IMR-90 (cell line): ENCODE measurements around the gene ARMC9. TPM values are rescaled to one million over a fixed set of nuclear protein-coding genes. Genes with fewer than 3 reads are reported as not detected.

Experiments used
- ATAC-seq: fragments of 200-7000 bp; cut with Tn5 transposase; 2 replicates; pipeline ENCODE4 v1.9.1; 2020; ENCODE audit warnings: low read depth, mild to moderate bottlenecking, moderate library complexity
- BruUV-seq: library from RNA; stranded (reverse); fragments of 400-500 nt; replicated peaks from 2 replicates; lab custom pipeline; 2021; lab: Mats Ljungman, UMichigan
- CTCF ChIA-PET: fragments of 300-600 bp; formaldehyde crosslinking; extraction: SDS; loops from one replicate; lab custom pipeline; 2021; ENCODE audit warnings: antibody characterized with exemption; lab: Yijun Ruan, JAX
- POLR2A ChIA-PET: fragments of 300-600 bp; sonication (Branson Sonifier 250); formaldehyde crosslinking; loops from one replicate; lab custom pipeline; 2022; ENCODE audit warnings: antibody characterized with exemption; ENCODE audit not compliant: unreplicated experiment; lab: Charles Lee
- DNase-seq: peaks from one replicate; pipeline ENCODE4 v3.0.0; 2013
- H2AFZ ChIP-seq: replicated peaks from 2 replicates; pipeline ENCODE3; 2013; ENCODE audit warnings: low read length, mild to moderate bottlenecking; ENCODE audit not compliant: poor library complexity
- H2AK5ac ChIP-seq: 2 replicates; pipeline ENCODE4 v1.6.1; 2013; ENCODE audit warnings: low read depth, low read length, inconsistent platforms
- H2AK9ac ChIP-seq: replicated peaks from 2 replicates; pipeline ENCODE3; 2013; ENCODE audit warnings: mild to moderate bottlenecking, low read depth, low read length, moderate library complexity; ENCODE audit not compliant: poor library complexity
- H2BK120ac ChIP-seq: 2 replicates; pipeline ENCODE4 v1.6.1; 2013; ENCODE audit warnings: low read depth, low read length, inconsistent platforms
- H2BK15ac ChIP-seq: 3 replicates; pipeline ENCODE4 v1.6.1; 2013; ENCODE audit warnings: low read depth, low read length, inconsistent platforms
- H2BK20ac ChIP-seq: 2 replicates; pipeline ENCODE4 v1.6.1; 2013; ENCODE audit warnings: low read depth, mild to moderate bottlenecking, inconsistent platforms, low read length, moderate library complexity
- H2BK5ac ChIP-seq: 2 replicates; pipeline ENCODE4 v1.6.1; 2013; ENCODE audit warnings: mild to moderate bottlenecking, low read depth, low read length, inconsistent platforms; ENCODE audit not compliant: poor library complexity, severe bottlenecking
- H3K14ac ChIP-seq: replicated peaks from 2 replicates; pipeline ENCODE4 v1.6.1; 2013; ENCODE audit warnings: low read depth, low read length, inconsistent platforms
- H3K18ac ChIP-seq: 2 replicates; pipeline ENCODE4 v1.6.1; 2013; ENCODE audit warnings: low read depth, low read length, control low read depth
- H3K23ac ChIP-seq: 2 replicates; pipeline ENCODE4 v1.6.1; 2013; ENCODE audit warnings: low read depth, low read length, inconsistent platforms
- H3K27ac ChIP-seq: 2 replicates; pipeline ENCODE4 v1.5.1; 2013; ENCODE audit warnings: mild to moderate bottlenecking, control low read depth, low read length; ENCODE audit not compliant: insufficient read depth
- H3K27me3 ChIP-seq: 2 replicates; pipeline ENCODE4 v1.6.1; 2013; ENCODE audit warnings: low read length; ENCODE audit not compliant: control insufficient read depth, insufficient read depth
- H3K36me3 ChIP-seq: 2 replicates; pipeline ENCODE4 v1.6.1; 2013; ENCODE audit warnings: low read length, mixed read lengths; ENCODE audit not compliant: control insufficient read depth, insufficient read depth
- H3K4ac ChIP-seq: 2 replicates; pipeline ENCODE4 v1.6.1; 2013; ENCODE audit warnings: low read depth, low read length, inconsistent platforms
- H3K4me1 ChIP-seq: 2 replicates; pipeline ENCODE4 v1.6.1; 2013; ENCODE audit warnings: low read length, mixed read lengths; ENCODE audit not compliant: control insufficient read depth, insufficient read depth
- H3K4me2 ChIP-seq: 2 replicates; pipeline ENCODE4 v1.6.1; 2013; ENCODE audit warnings: low read depth, mild to moderate bottlenecking, control low read depth, low read length, moderate library complexity
- H3K4me3 ChIP-seq: 2 replicates; pipeline ENCODE4 v1.5.1; 2013; ENCODE audit warnings: low read depth, mild to moderate bottlenecking, control low read depth, low read length, moderate library complexity; ENCODE audit not compliant: insufficient read depth
- H3K56ac ChIP-seq: 2 replicates; pipeline ENCODE4 v1.6.1; 2013; ENCODE audit warnings: low read length, inconsistent platforms; ENCODE audit not compliant: insufficient read depth; ENCODE audit errors: extremely low read depth
- H3K79me1 ChIP-seq, 2 experiments: 2 replicates each; pipeline ENCODE4 v1.6.1; 2013; ENCODE audit warnings: low read length in 2 of 2, inconsistent platforms in 1 of 2, low read depth in 1 of 2
- H3K9ac ChIP-seq: 2 replicates; pipeline ENCODE4 v1.6.1; 2013; ENCODE audit warnings: low read depth, low read length, control low read depth
- H3K9me1 ChIP-seq: 2 replicates; pipeline ENCODE4 v1.6.1; 2013; ENCODE audit warnings: low read length, inconsistent platforms; ENCODE audit not compliant: insufficient read depth
- H3K9me3 ChIP-seq: 2 replicates; pipeline ENCODE4 v1.6.1; 2013; ENCODE audit warnings: low read length; ENCODE audit not compliant: control insufficient read depth, insufficient read depth
- H4K20me1 ChIP-seq: 2 replicates; pipeline ENCODE4 v1.6.1; 2013; ENCODE audit warnings: low read length, inconsistent platforms; ENCODE audit not compliant: insufficient read depth
- H4K5ac ChIP-seq: 2 replicates; pipeline ENCODE4 v1.6.1; 2013; ENCODE audit warnings: mild to moderate bottlenecking, low read depth, low read length, control low read depth
- H4K8ac ChIP-seq, 2 experiments: 2 replicates each; pipeline ENCODE4 v1.6.1; 2013; ENCODE audit warnings: low read depth in 2 of 2, low read length in 2 of 2, control low read depth in 1 of 2, inconsistent platforms in 1 of 2
- H4K91ac ChIP-seq: 2 replicates; pipeline ENCODE4 v1.6.1; 2013; ENCODE audit warnings: low read depth, low read length, inconsistent platforms; ENCODE audit not compliant: insufficient read depth
- BHLHE40 ChIP-seq: fragments of 150-350 bp; IDR thresholded peaks from 2 replicates; pipeline ENCODE4 v1.6.1; 2016; ENCODE audit warnings: mild to moderate bottlenecking, low read depth, low read length
- CHD1 ChIP-seq: IDR thresholded peaks from 2 replicates; pipeline ENCODE4 v1.6.1; 2012; ENCODE audit warnings: low read depth, low read length, improper control_type of control experiment
- FOS ChIP-seq: fragments of 150-350 bp; IDR thresholded peaks from 2 replicates; pipeline ENCODE4 v1.6.1; 2016; ENCODE audit warnings: low read depth, low read length
- MAFK ChIP-seq: IDR thresholded peaks from 2 replicates; pipeline ENCODE4 v1.6.1; 2012; ENCODE audit warnings: low read depth, low read length, improper control_type of control experiment
- POLR2A ChIP-seq: IDR thresholded peaks from 2 replicates; pipeline ENCODE4 v1.6.1; 2012; ENCODE audit warnings: mild to moderate bottlenecking, low read depth, low read length
- RAD21 ChIP-seq: IDR thresholded peaks from 2 replicates; pipeline ENCODE4 v1.6.1; 2012; ENCODE audit warnings: low read length, improper control_type of control experiment
- RCOR1 ChIP-seq: IDR thresholded peaks from 2 replicates; pipeline ENCODE4 v1.6.1; 2012; ENCODE audit warnings: mild to moderate bottlenecking, low read length, improper control_type of control experiment; ENCODE audit not compliant: insufficient replicate concordance
- RFX5 ChIP-seq: IDR thresholded peaks from 2 replicates; pipeline ENCODE4 v1.8.0; 2012; ENCODE audit warnings: low read depth, mild to moderate bottlenecking, low read length, moderate library complexity
- WGBS, 2 experiments: methylation state at CpG; one replicate each; pipeline versions ENCODE4 v1.1.5 to v1.1.7; 2013; ENCODE audit warnings: missing lambda C conversion rate in 2 of 2; ENCODE audit not compliant: insufficient read length in 1 of 2; ENCODE audit errors: extremely low coverage in 2 of 2; 5-methylcytosine and 5-hydroxymethylcytosine counted together
- dilution Hi-C: fragments of 300-500 bp; cut with HindIII; formaldehyde crosslinking; loops from one replicate; pipeline ENCODE4 v1.14.3; 2018; ENCODE audit warnings: low sequenced_read_pairs; ENCODE audit not compliant: unreplicated experiment
- in situ Hi-C: fragments of 300-500 bp; cut with MboI; formaldehyde crosslinking; loops from 3 replicates; pipeline ENCODE4 v1.14.3; 2019; ENCODE audit warnings: low sequenced_read_pairs, inconsistent platforms, mixed read lengths
- intact Hi-C: fragments of 100-400 bp; cut with micrococcal nuclease; formaldehyde crosslinking; loops from 2 replicates; pipeline ENCODE4 v1.10.0; 2022
- polyA plus RNA-seq, 3 experiments: library from polyadenylated mRNA; depleted of rRNA; stranded (reverse); fragments of >200 nt; gene quantifications; 2 replicates each; pipeline ENCODE4 v1.2.3, GENCODE V29; 2012; ENCODE audit warnings: low replicate concordance in 1 of 3
- total RNA-seq: library from RNA; depleted of rRNA; stranded (reverse); fragments of >200 nt; gene quantifications from 2 replicates; pipeline ENCODE4 v1.2.3, GENCODE V29; 2012
- TF ChIP-seq, protein P1 (sequence below): fragments of 150-350 bp; IDR thresholded peaks from 2 replicates; pipeline ENCODE4 v1.6.1; 2016; ENCODE audit warnings: low read depth, mild to moderate bottlenecking, low read length, moderate library complexity, borderline replicate concordance
- TF ChIP-seq, protein P2 (sequence below): conservative IDR thresholded peaks from 2 replicates; pipeline ENCODE4 v1.5.1; 2012; ENCODE audit warnings: mild to moderate bottlenecking, low read depth, low read length, improper control_type of control experiment

ARMC9 gene
- total and polyA plus RNA-seq, 2 of the 4 experiments (the other 2 are of a cell fraction), result 36.0 to 46.6 TPM

DNA sequence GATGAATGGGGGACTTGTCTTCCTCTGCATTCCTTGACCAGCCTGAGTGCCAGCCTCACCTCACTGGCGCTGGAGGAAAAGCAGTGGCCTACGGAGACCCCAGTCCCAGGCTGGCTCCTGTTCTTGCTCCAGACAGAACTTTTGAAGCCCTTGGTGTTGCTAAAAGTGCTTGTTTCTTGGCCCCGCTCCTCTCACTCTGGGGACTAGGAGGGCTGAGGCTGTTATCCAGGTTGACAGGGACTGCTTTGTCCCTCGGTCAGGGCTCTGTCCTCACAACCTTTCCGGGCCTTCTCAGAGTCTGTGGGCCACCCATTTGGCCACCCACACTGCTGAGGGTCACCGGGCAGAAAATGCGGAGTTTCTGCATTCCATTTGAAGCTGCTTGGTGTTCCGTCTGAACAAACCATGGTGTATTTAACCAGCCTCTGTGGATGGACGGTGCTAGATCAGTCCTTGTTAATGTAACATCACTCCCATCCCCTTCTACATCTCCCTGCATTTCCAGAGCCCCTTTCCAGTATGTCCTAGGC lies 222.7 kb downstream of the ARMC9 start:
- ATAC-seq (no peak), DNase-seq (no peak)
- Histone ChIP-seq H3K18ac (no peak overlapping the region), H3K9me1 (no peaks in the 10 kb centered on the region; the same call in 1 of the 2 replicates), H3K4ac (no peak overlapping the region), H2BK20ac (no peak overlapping the region), H3K9me3 (no peaks in the 10 kb centered on the region), H4K20me1 (no peaks in the 10 kb centered on the region), H3K9ac (no peak overlapping the region), H3K56ac (no peak overlapping the region), H2BK120ac (no peak overlapping the region), H2AK9ac (no peak overlapping the region), H3K4me3 (no peak overlapping the region), H2AFZ (no peak overlapping the region), H3K23ac (no peak overlapping the region), H3K14ac (no peak overlapping the region), H4K91ac (no peak overlapping the region), H2BK5ac (no peak overlapping the region), H3K4me2 (no peak overlapping the region), H2BK15ac (no peak overlapping the region), H3K27ac (no peak overlapping the region), H4K8ac (no peak overlapping the region), H3K36me3 (no peaks in the 10 kb centered on the region), H2AK5ac (no peak overlapping the region), H4K5ac (no peak overlapping the region), H3K27me3 (peaks cover 7% of the 10 kb centered on the region), H3K79me1 (no peaks in the 10 kb centered on the region), H3K4me1 (no peaks in the 10 kb centered on the region)
- no TSS peak for BruUV-seq
- in situ Hi-C loops (no loop called here), dilution Hi-C loops (no loop called here), intact Hi-C loops (no loop called here)
- ChIA-PET CTCF (no interaction called here), POLR2A (no interaction called here)
- WGBS, 2 experiments, result 73% methylated on average over 6 of the region's 9 CpGs; no CpG with 5 or more reads in 1 of the 2 experiments
- TF ChIP-seq MAFK (no peak), RCOR1 (no peak), RFX5 (no peak), CHD1 (no peak), FOS (no peak), POLR2A (no peak), BHLHE40 (no peak), RAD21 (no peak)
- TF ChIP-seq, protein P1, sequence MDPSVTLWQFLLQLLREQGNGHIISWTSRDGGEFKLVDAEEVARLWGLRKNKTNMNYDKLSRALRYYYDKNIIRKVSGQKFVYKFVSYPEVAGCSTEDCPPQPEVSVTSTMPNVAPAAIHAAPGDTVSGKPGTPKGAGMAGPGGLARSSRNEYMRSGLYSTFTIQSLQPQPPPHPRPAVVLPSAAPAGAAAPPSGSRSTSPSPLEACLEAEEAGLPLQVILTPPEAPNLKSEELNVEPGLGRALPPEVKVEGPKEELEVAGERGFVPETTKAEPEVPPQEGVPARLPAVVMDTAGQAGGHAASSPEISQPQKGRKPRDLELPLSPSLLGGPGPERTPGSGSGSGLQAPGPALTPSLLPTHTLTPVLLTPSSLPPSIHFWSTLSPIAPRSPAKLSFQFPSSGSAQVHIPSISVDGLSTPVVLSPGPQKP, result no peak
- TF ChIP-seq, protein P2, sequence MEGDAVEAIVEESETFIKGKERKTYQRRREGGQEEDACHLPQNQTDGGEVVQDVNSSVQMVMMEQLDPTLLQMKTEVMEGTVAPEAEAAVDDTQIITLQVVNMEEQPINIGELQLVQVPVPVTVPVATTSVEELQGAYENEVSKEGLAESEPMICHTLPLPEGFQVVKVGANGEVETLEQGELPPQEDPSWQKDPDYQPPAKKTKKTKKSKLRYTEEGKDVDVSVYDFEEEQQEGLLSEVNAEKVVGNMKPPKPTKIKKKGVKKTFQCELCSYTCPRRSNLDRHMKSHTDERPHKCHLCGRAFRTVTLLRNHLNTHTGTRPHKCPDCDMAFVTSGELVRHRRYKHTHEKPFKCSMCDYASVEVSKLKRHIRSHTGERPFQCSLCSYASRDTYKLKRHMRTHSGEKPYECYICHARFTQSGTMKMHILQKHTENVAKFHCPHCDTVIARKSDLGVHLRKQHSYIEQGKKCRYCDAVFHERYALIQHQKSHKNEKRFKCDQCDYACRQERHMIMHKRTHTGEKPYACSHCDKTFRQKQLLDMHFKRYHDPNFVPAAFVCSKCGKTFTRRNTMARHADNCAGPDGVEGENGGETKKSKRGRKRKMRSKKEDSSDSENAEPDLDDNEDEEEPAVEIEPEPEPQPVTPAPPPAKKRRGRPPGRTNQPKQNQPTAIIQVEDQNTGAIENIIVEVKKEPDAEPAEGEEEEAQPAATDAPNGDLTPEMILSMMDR, result no peak
